Lower lobe of right lung (tissue), 2 donors: Measurements from ENCODE around the gene NSUN2. TPM values are rescaled to one million over a fixed set of nuclear protein-coding genes. Genes with fewer than 3 reads are reported as not detected.
A peak's percentile ranks its signal among the peaks of the same experiment; 100 is the strongest.

Source experiments
- ATAC-seq, 2 donors: fragments of 200-7000 bp; cut with Tn5 transposase; one replicate each; pipeline ENCODE4 v1.9.1; 2020 to 2022; ENCODE audit warnings: mild to moderate bottlenecking in 2 of 2, moderate library complexity in 2 of 2
- DNase-seq: peaks from one replicate; pipeline ENCODE4 v3.0.0-alpha.2; 2020
- H3K27ac ChIP-seq: fragments of 200-600 bp; one replicate; pipeline ENCODE4 v1.8.0; 2022
- H3K27me3 ChIP-seq: fragments of 200-600 bp; one replicate; pipeline ENCODE4 v1.8.0; 2022; ENCODE audit warnings: low read depth
- H3K36me3 ChIP-seq: fragments of 200-600 bp; one replicate; pipeline ENCODE4 v1.8.0; 2022; ENCODE audit warnings: mild to moderate bottlenecking
- H3K4me1 ChIP-seq: fragments of 200-600 bp; one replicate; pipeline ENCODE4 v1.8.0; 2022
- H3K4me3 ChIP-seq: fragments of 200-600 bp; one replicate; pipeline ENCODE4 v1.8.0; 2022; ENCODE audit warnings: mild to moderate bottlenecking
- H3K9me3 ChIP-seq: fragments of 200-600 bp; one replicate; pipeline ENCODE4 v1.8.0; 2022
- CTCF ChIP-seq: fragments of 200-600 bp; IDR thresholded peaks from one replicate; pipeline ENCODE4 v1.8.0; 2022; ENCODE audit warnings: antibody characterized with exemption, mild to moderate bottlenecking
- intact Hi-C: fragments of 100-400 bp; cut with DNase I; formaldehyde crosslinking; loops from one replicate; pipeline ENCODE4 v1.11.0; 2022
- total RNA-seq: library from RNA; stranded (reverse); fragmentation: NEBNext Ultra II Directional; extraction: Animal tissue kit (Norgen Biotek cat#: 25700); gene quantifications from one replicate; pipeline ENCODE4 v1.2.1, GENCODE V29; 2021
- donor health status: DM: no; HTN: yes; CAD: no; lungs with severe emphysema.

Gene NSUN2
- total RNA-seq, 1 donor from 2014 or later, result 43.3 TPM

- ATAC-seq, result no peak
- intact Hi-C loops, result no loop called here
- H3K27me3 ChIP-seq, result peaks cover 31% of the 10 kb centered on the region
Measured at GRCh38 chr5:6578676-6579343, 54.0 kb downstream of the NSUN2 start.

GRCh38 chr5:6576861-6577501 lies 55.9 kb downstream of the NSUN2 start:
- H3K9me3 ChIP-seq, result no peaks in the 10 kb centered on the region
- intact Hi-C loops, result no loop called here
- H3K27ac ChIP-seq, result no peak overlapping the region
- H3K36me3 ChIP-seq, result no peaks in the 10 kb centered on the region
- no peaks in the 10 kb centered on the region for H3K4me1 ChIP-seq
- H3K27me3 ChIP-seq, result peaks cover 20% of the 10 kb centered on the region
- no peak for DNase-seq
- TF ChIP-seq CTCF, result peak; percentile 29
- no peak overlapping the region for H3K4me3 ChIP-seq
- peak in 1 of 2 donors; percentile 18 for ATAC-seq

More at GRCh38 chr5:6578676-6579343, 54.0 kb downstream of the NSUN2 start:
- Histone ChIP-seq H3K36me3 (no peaks in the 10 kb centered on the region), H3K4me1 (peaks cover 7% of the 10 kb centered on the region), H3K4me3 (no peak overlapping the region), H3K27ac (no peak overlapping the region), H3K9me3 (no peaks in the 10 kb centered on the region)
- no peak for TF ChIP-seq CTCF
- no peak for DNase-seq

GRCh38 chr5:6574537-6575245 lies 58.2 kb downstream of the NSUN2 start:
- intact Hi-C loops, result no loop called here
- H3K27me3 ChIP-seq, result peaks cover 11% of the 10 kb centered on the region
- H3K4me1 ChIP-seq, result no peaks in the 10 kb centered on the region
- ATAC-seq (peak in 1 of 2 donors; percentile 42), DNase-seq (no peak)
- no peak overlapping the region for H3K4me3 ChIP-seq
- H3K9me3 ChIP-seq, result no peaks in the 10 kb centered on the region
- H3K27ac ChIP-seq, result no peak overlapping the region
- no peak for TF ChIP-seq CTCF
- H3K36me3 ChIP-seq, result no peaks in the 10 kb centered on the region

GRCh38 chr5:6574111-6574510 lies 58.7 kb downstream of the NSUN2 start:
- H3K4me3 ChIP-seq, result no peak overlapping the region
- no peak for TF ChIP-seq CTCF
- no peak overlapping the region for H3K27ac ChIP-seq
- DNase-seq, result no peak
- no peaks in the 10 kb centered on the region for H3K4me1 ChIP-seq
- no peak for ATAC-seq
- intact Hi-C loops, result no loop called here
- H3K27me3 ChIP-seq, result peaks cover 11% of the 10 kb centered on the region
- H3K36me3 ChIP-seq, result no peaks in the 10 kb centered on the region
- no peaks in the 10 kb centered on the region for H3K9me3 ChIP-seq

GRCh38 chr5:6573651-6574101 lies 59.2 kb downstream of the NSUN2 start:
- Histone ChIP-seq H3K9me3 (no peaks in the 10 kb centered on the region), H3K27ac (no peak overlapping the region), H3K4me1 (no peaks in the 10 kb centered on the region), H3K36me3 (no peaks in the 10 kb centered on the region), H3K4me3 (no peak overlapping the region), H3K27me3 (peaks cover 7% of the 10 kb centered on the region)
- DNase-seq (no peak), ATAC-seq (no peak)
- intact Hi-C loops, result no loop called here
- TF ChIP-seq CTCF, result no peak
